Measurements from ENCODE around the gene PRKAG2.

The PRKAG2 gene

GRCh38 chr7:151666886-151667285 is 210.0 kb downstream of the PRKAG2 start:
- Histone ChIP-seq H3K9ac (ENCODE audit: low read length in 2 of 2) (no peak overlapping the region), H3K27ac (ENCODE audit: low read length) (no peak overlapping the region), H3K27me3 (ENCODE audit: control insufficient read depth in 1 of 2, insufficient read depth in 2 of 2, low read length in 2 of 2) (no peaks in the 10 kb centered on the region), H3K4me1 (ENCODE audit: control insufficient read depth, insufficient read depth, low read length) (peaks cover 18% of the 10 kb centered on the region), H3K4me3 (ENCODE audit: low read length in 2 of 2) (no peak overlapping the region), H3K9me3 (ENCODE audit: control insufficient read depth in 2 of 2, low read length in 2 of 2) (peaks cover 0 to 4% of the 10 kb centered on the region in 2 donors), H3K36me3 (ENCODE audit: control insufficient read depth in 2 of 2, insufficient read depth in 2 of 2, low read length in 2 of 2) (peaks cover 0 to 6% of the 10 kb centered on the region in 2 donors)

GRCh38 chr7:151665368-151665767 is 211.5 kb downstream of the PRKAG2 start:
- Histone ChIP-seq H3K36me3 (ENCODE audit: control insufficient read depth in 2 of 2, insufficient read depth in 2 of 2, low read length in 2 of 2) (peaks cover 0 to 4% of the 10 kb centered on the region in 2 donors), H3K27ac (ENCODE audit: low read length) (peak overlapping the region; percentile 62), H3K9me3 (ENCODE audit: control insufficient read depth in 2 of 2, low read length in 2 of 2) (peaks cover 0 to 4% of the 10 kb centered on the region in 2 donors), H3K27me3 (ENCODE audit: control insufficient read depth in 1 of 2, insufficient read depth in 2 of 2, low read length in 2 of 2) (no peaks in the 10 kb centered on the region), H3K4me3 (ENCODE audit: low read length in 2 of 2) (peak overlapping the region in 1 of 2 donors; percentile 15), H3K9ac (ENCODE audit: low read length in 2 of 2) (peak overlapping the region; percentile 29 to 39), H3K4me1 (ENCODE audit: control insufficient read depth, insufficient read depth, low read length) (peaks cover 12% of the 10 kb centered on the region)

GRCh38 chr7:151664268-151664667 is 212.6 kb downstream of the PRKAG2 start:
- Histone ChIP-seq H3K4me1 (ENCODE audit: control insufficient read depth, insufficient read depth, low read length) (peaks cover 12% of the 10 kb centered on the region), H3K27me3 (ENCODE audit: control insufficient read depth in 1 of 2, insufficient read depth in 2 of 2, low read length in 2 of 2) (no peaks in the 10 kb centered on the region), H3K9ac (ENCODE audit: low read length in 2 of 2) (no peak overlapping the region), H3K4me3 (ENCODE audit: low read length in 2 of 2) (no peak overlapping the region), H3K27ac (ENCODE audit: low read length) (no peak overlapping the region), H3K9me3 (ENCODE audit: control insufficient read depth in 2 of 2, low read length in 2 of 2) (peaks cover 0 to 4% of the 10 kb centered on the region in 2 donors), H3K36me3 (ENCODE audit: control insufficient read depth in 2 of 2, insufficient read depth in 2 of 2, low read length in 2 of 2) (peaks cover 0 to 4% of the 10 kb centered on the region in 2 donors)

- Histone ChIP-seq H3K4me1 (ENCODE audit: control insufficient read depth, insufficient read depth, low read length) (peaks cover 12% of the 10 kb centered on the region), H3K27me3 (ENCODE audit: control insufficient read depth in 1 of 2, insufficient read depth in 2 of 2, low read length in 2 of 2) (no peaks in the 10 kb centered on the region), H3K36me3 (ENCODE audit: control insufficient read depth in 2 of 2, insufficient read depth in 2 of 2, low read length in 2 of 2) (peaks cover 0 to 2% of the 10 kb centered on the region in 2 donors), H3K9me3 (ENCODE audit: control insufficient read depth in 2 of 2, low read length in 2 of 2) (peaks cover 0 to 4% of the 10 kb centered on the region in 2 donors), H3K27ac (ENCODE audit: low read length) (no peak overlapping the region), H3K4me3 (ENCODE audit: low read length in 2 of 2) (no peak overlapping the region), H3K9ac (ENCODE audit: low read length in 2 of 2) (no peak overlapping the region)
Measured at GRCh38 chr7:151663382-151664100, 213.4 kb downstream of the PRKAG2 start.

GRCh38 chr7:151662251-151662826 is 214.6 kb downstream of the PRKAG2 start:
- H3K9ac ChIP-seq (ENCODE audit: low read length in 2 of 2) = no peak overlapping the region
- H3K4me3 ChIP-seq (ENCODE audit: low read length in 2 of 2) = no peak overlapping the region
- H3K27me3 ChIP-seq (ENCODE audit: control insufficient read depth in 1 of 2, insufficient read depth in 2 of 2, low read length in 2 of 2) = no peaks in the 10 kb centered on the region
- peaks cover 12% of the 10 kb centered on the region for H3K4me1 ChIP-seq (ENCODE audit: control insufficient read depth, insufficient read depth, low read length)
- H3K27ac ChIP-seq (ENCODE audit: low read length) = no peak overlapping the region
- peaks cover 0 to 2% of the 10 kb centered on the region in 2 donors for H3K36me3 ChIP-seq (ENCODE audit: control insufficient read depth in 2 of 2, insufficient read depth in 2 of 2, low read length in 2 of 2)
- H3K9me3 ChIP-seq (ENCODE audit: control insufficient read depth in 2 of 2, low read length in 2 of 2) = peaks cover 0 to 4% of the 10 kb centered on the region in 2 donors

GRCh38 chr7:151661587-151661986 is 215.3 kb downstream of the PRKAG2 start:
- no peak overlapping the region for H3K9ac ChIP-seq (ENCODE audit: low read length in 2 of 2)
- peaks cover 0 to 4% of the 10 kb centered on the region in 2 donors for H3K9me3 ChIP-seq (ENCODE audit: control insufficient read depth in 2 of 2, low read length in 2 of 2)
- H3K27ac ChIP-seq (ENCODE audit: low read length) = no peak overlapping the region
- H3K36me3 ChIP-seq (ENCODE audit: control insufficient read depth in 2 of 2, insufficient read depth in 2 of 2, low read length in 2 of 2) = no peaks in the 10 kb centered on the region
- no peaks in the 10 kb centered on the region for H3K27me3 ChIP-seq (ENCODE audit: control insufficient read depth in 1 of 2, insufficient read depth in 2 of 2, low read length in 2 of 2)
- H3K4me1 ChIP-seq (ENCODE audit: control insufficient read depth, insufficient read depth, low read length) = peaks cover 12% of the 10 kb centered on the region
- H3K4me3 ChIP-seq (ENCODE audit: low read length in 2 of 2) = no peak overlapping the region

GRCh38 chr7:151660141-151660540 is 216.8 kb downstream of the PRKAG2 start:
- Histone ChIP-seq H3K9me3 (ENCODE audit: control insufficient read depth in 2 of 2, low read length in 2 of 2) (no peaks in the 10 kb centered on the region), H3K4me1 (ENCODE audit: control insufficient read depth, insufficient read depth, low read length) (peaks cover 7% of the 10 kb centered on the region), H3K36me3 (ENCODE audit: control insufficient read depth in 2 of 2, insufficient read depth in 2 of 2, low read length in 2 of 2) (no peaks in the 10 kb centered on the region), H3K4me3 (ENCODE audit: low read length in 2 of 2) (no peak overlapping the region), H3K9ac (ENCODE audit: low read length in 2 of 2) (no peak overlapping the region), H3K27me3 (ENCODE audit: control insufficient read depth in 1 of 2, insufficient read depth in 2 of 2, low read length in 2 of 2) (no peaks in the 10 kb centered on the region), H3K27ac (ENCODE audit: low read length) (no peak overlapping the region)

- Histone ChIP-seq H3K27ac (ENCODE audit: low read length) (no peak overlapping the region), H3K9ac (ENCODE audit: low read length in 2 of 2) (no peak overlapping the region), H3K27me3 (ENCODE audit: control insufficient read depth in 1 of 2, insufficient read depth in 2 of 2, low read length in 2 of 2) (no peaks in the 10 kb centered on the region), H3K9me3 (ENCODE audit: control insufficient read depth in 2 of 2, low read length in 2 of 2) (no peaks in the 10 kb centered on the region), H3K4me3 (ENCODE audit: low read length in 2 of 2) (no peak overlapping the region), H3K36me3 (ENCODE audit: control insufficient read depth in 2 of 2, insufficient read depth in 2 of 2, low read length in 2 of 2) (no peaks in the 10 kb centered on the region), H3K4me1 (ENCODE audit: control insufficient read depth, insufficient read depth, low read length) (no peaks in the 10 kb centered on the region)
Measured at GRCh38 chr7:151659219-151659618, 217.7 kb downstream of the PRKAG2 start.

GRCh38 chr7:151658778-151659177 is 218.1 kb downstream of the PRKAG2 start:
- Histone ChIP-seq H3K4me1 (ENCODE audit: control insufficient read depth, insufficient read depth, low read length) (no peaks in the 10 kb centered on the region), H3K27ac (ENCODE audit: low read length) (no peak overlapping the region), H3K4me3 (ENCODE audit: low read length in 2 of 2) (no peak overlapping the region), H3K36me3 (ENCODE audit: control insufficient read depth in 2 of 2, insufficient read depth in 2 of 2, low read length in 2 of 2) (no peaks in the 10 kb centered on the region), H3K9ac (ENCODE audit: low read length in 2 of 2) (no peak overlapping the region), H3K27me3 (ENCODE audit: control insufficient read depth in 1 of 2, insufficient read depth in 2 of 2, low read length in 2 of 2) (no peaks in the 10 kb centered on the region), H3K9me3 (ENCODE audit: control insufficient read depth in 2 of 2, low read length in 2 of 2) (no peaks in the 10 kb centered on the region)

GRCh38 chr7:151657173-151657572 is 219.7 kb downstream of the PRKAG2 start:
- Histone ChIP-seq H3K36me3 (ENCODE audit: control insufficient read depth in 2 of 2, insufficient read depth in 2 of 2, low read length in 2 of 2) (no peaks in the 10 kb centered on the region), H3K9ac (ENCODE audit: low read length in 2 of 2) (no peak overlapping the region), H3K27ac (ENCODE audit: low read length) (no peak overlapping the region), H3K27me3 (ENCODE audit: control insufficient read depth in 1 of 2, insufficient read depth in 2 of 2, low read length in 2 of 2) (no peaks in the 10 kb centered on the region), H3K4me3 (ENCODE audit: low read length in 2 of 2) (no peak overlapping the region), H3K9me3 (ENCODE audit: control insufficient read depth in 2 of 2, low read length in 2 of 2) (no peaks in the 10 kb centered on the region), H3K4me1 (ENCODE audit: control insufficient read depth, insufficient read depth, low read length) (no peaks in the 10 kb centered on the region)

- Histone ChIP-seq H3K9ac (ENCODE audit: low read length in 2 of 2) (no peak overlapping the region), H3K9me3 (ENCODE audit: control insufficient read depth in 2 of 2, low read length in 2 of 2) (no peaks in the 10 kb centered on the region), H3K4me3 (ENCODE audit: low read length in 2 of 2) (no peak overlapping the region)
Measured at GRCh38 chr7:151655555-151655954, 221.4 kb downstream of the PRKAG2 start.

More at GRCh38 chr7:151655555-151655954, 221.4 kb downstream of the PRKAG2 start:
- Histone ChIP-seq H3K27ac (ENCODE audit: low read length) (no peak overlapping the region), H3K4me1 (ENCODE audit: control insufficient read depth, insufficient read depth, low read length) (peaks cover 7% of the 10 kb centered on the region), H3K36me3 (ENCODE audit: control insufficient read depth in 2 of 2, insufficient read depth in 2 of 2, low read length in 2 of 2) (no peaks in the 10 kb centered on the region), H3K27me3 (ENCODE audit: control insufficient read depth in 1 of 2, insufficient read depth in 2 of 2, low read length in 2 of 2) (no peaks in the 10 kb centered on the region)

All from stomach smooth muscle (tissue), 2 donors.